Caki2 (cell line): ENCODE results near the gene SFSWAP. TPM values are rescaled to one million over a fixed set of nuclear protein-coding genes. Genes with fewer than 3 reads are reported as not detected.

Source experiments
- total RNA-seq: library from RNA; depleted of rRNA; stranded (reverse); fragments of >200 nt; shearing (Covaris generic); gene quantifications from 2 replicates; pipeline ENCODE4 v1.2.3, GENCODE V29; 2014; ENCODE audit warnings: low replicate concordance; rRNA removed

The SFSWAP gene
- total RNA-seq, 1 experiment from 2014 or later: 18.1 TPM

Other genes starting within 250 kb of the SFSWAP start
- 1.0 and 4.5 TPM in 2 replicates for gene MMP17, start 117.3 kb downstream of the SFSWAP start, total RNA-seq
- 3.7 and 7.4 TPM in 2 replicates for gene ULK1, start 183.5 kb downstream of the SFSWAP start, total RNA-seq
- 32.3 and 36.4 TPM in 2 replicates for gene PUS1, start 218.2 kb downstream of the SFSWAP start, total RNA-seq
- gene EP400, start 238.9 kb downstream of the SFSWAP start, total RNA-seq: 3.2 and 3.9 TPM in 2 replicates